ENCODE measurements around the gene SAMD10.
"Not testable (repeated sequence)": the region's sequence is repeated elsewhere in the genome, so short reads cannot be mapped to it uniquely, and the experiment has no call there.

The SAMD10 gene

DNA sequence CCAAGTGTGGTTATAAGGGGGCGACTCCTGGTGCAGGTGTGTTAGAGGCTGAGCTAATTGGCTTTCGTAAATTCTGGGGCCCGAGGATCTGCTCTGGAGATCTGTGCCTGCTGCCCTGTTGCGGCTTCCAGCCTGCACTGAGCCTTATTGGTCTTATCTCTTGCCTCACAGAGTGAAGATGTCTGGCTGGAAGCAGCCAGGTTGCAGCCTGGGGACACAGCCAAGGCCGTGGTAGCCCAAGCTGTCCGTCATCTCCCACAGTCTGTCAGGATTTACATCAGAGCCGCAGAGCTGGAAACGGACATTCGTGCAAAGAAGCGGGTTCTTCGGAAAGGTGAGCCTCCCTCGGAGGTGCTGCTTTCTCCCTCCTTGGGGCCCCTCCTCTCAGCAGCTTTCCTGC, 21.5 kb upstream of the SAMD10 start:
- no peak for DNase-seq

DNA sequence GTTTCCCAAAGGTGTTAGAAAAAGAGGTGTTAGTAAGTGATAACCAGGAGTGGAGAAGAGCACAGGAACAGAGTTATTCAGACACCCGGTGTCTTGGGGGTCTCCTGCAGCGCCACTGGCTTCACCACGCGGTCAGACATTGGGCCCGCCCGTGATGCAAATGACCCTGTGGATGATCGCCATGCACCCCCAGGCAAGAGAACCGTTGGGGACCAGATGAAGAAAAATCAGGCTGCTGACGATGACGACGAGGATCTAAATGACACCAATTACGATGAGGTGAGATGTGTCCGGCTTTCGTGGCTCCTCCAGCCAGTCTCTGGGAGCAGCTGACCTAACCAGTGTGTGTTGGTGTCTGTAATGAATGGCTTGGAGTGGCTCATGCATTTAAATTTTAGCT, 3.5 kb upstream of the SAMD10 start:
- no peak for DNase-seq

DNA sequence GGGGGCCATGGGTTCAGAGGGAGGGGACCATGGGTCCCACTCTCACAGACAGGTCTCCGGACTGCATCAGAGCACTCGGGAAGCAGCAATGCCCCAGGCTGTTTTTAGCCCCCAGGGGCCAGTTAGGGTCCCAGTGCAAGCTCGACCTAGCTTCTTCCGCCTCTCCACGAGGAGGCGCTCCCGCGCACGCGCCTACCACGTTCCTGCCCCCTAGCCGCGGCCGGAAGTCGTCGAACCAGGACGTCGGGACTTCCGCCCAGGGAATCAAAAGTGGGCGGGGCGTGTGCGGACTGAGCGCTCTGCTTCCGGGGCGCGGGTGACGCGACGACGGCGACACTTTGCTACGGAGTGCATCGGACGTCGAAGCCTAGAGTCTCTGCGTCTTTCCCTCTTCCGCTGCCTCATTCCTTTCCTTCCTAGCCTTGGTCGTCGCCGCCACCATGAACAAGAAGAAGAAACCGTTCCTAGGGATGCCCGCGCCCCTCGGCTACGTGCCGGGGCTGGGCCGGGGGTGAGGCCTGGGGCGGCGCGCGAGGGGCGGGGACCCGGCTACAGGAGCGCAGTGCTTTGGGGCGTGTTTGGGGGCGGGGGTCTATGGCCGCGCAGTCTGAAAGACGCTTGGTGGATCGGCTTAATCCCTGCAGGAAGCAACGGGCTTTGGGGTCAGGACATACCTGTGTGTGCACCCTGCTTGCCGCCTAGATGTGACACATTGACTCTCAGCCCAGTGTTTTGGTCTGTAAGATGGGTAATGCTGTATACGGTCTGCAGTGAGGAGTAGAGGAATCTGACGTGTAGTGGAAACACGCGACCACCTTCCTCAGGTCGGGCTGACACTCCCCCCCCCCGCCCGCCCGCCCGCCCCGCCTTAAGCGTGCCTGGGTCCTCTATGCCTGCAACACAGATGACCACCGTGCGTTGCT, 1.6 kb upstream of the SAMD10 start, which contains the start of gene PRPF6:
PRPF6 (plus strand) TSS at position 327 of the 923 bp plus-strand sequence; CDS start at position 441, 114 bp downstream.
- DNase-seq = peak; percentile 98

DNA sequence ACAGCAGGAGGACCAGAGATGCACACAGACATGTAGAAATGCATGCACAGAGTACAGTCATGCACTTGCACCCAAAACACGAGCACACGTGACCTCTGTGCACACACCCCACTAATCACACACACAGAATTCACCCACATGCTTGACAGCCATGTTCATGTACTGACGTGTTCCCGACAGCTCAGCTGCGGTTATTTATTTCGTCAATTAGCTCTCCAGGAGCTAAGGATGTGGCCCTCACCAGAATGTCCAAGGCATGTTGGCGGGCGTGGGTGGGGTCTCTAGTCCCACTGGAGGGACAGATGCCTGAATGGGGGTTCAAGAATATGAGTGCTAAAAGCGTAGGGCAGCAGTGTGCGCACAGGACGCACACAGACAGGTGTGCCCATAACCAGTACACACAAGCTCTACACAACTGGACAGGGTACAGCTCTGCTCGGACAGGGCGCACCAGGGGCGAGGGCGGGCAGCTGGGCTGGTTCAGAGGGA, 919 bp upstream of the SAMD10 start:
- DNase-seq = peak; percentile 59

DNA sequence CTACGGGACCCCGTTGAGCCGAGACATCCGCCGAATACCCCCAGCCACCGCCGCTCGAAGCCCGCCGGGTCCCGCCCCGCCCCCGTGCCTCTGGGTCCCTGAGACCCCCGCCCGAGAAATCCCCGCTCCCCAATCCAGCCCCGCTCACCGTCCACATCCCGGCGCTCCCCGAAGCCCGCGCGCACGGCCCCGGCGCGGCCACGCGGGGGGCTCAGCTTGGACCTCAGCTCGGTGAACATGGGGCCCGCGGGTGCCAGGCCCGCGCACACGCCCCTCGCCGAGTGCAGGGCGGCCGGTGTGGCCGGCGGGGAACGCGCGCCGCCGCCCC, 249 bp downstream of the SAMD10 start:
- no peak for DNase-seq

- peak; percentile 88 for DNase-seq
Observed at GRCh38 chr20:63978319-63979228, 868 bp downstream of the SAMD10 start.

DNA sequence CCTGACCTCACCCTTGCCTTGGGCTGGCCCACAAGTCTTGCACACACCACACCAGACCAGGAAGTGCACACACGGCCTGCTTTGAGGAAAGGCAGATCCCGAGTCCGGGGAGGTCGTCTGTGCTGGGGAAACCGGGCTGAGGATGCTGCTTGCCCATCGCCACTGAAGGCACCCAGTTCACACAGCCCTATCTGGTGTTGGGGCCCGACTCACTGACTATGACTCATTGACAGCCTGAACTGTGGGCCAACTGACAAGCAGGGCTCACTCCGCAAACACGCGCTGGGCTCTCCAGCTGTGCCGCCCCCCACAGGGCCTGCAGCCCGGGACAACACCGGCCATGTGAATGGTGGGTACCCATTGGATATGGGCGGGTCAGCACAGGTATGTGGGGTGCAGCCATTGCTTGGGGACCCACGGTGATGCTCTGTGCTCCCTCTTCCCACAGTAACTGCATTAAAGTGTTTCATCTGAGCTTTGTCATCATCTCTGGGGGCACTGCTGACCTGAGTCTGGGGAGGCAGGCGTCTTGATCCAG, 1.6 kb downstream of the SAMD10 start:
- DNase-seq = peak; percentile 89

GRCh38 chr20:63976980-63977738, 2.3 kb downstream of the SAMD10 start:
- DNase-seq = no peak

DNA sequence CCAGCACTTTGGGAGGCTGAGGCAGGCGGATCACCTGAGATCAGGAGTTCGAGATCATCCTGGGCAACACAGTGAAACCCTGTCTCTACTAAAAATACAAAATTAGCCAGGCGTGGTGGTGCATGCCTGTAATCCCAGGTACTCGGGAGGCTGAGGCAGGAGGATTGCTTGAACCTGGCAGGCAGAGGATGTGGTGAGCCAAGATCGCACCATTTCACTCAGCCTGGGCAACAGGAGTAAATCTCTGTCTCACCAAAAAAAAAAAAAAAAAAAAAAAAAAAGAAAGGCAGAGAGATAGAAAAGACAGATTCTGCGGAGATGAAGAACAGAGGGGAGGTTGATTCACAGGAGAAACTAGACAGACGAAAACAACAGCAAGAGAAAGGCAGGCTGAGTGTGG, 2.9 kb downstream of the SAMD10 start:
- DNase-seq = peak; percentile 55

GRCh38 chr20:63974402-63975200, 4.8 kb downstream of the SAMD10 start:
- no peak for DNase-seq

GRCh38 chr20:63973636-63974401, 5.6 kb downstream of the SAMD10 start:
- peak; percentile 86 for DNase-seq

DNA sequence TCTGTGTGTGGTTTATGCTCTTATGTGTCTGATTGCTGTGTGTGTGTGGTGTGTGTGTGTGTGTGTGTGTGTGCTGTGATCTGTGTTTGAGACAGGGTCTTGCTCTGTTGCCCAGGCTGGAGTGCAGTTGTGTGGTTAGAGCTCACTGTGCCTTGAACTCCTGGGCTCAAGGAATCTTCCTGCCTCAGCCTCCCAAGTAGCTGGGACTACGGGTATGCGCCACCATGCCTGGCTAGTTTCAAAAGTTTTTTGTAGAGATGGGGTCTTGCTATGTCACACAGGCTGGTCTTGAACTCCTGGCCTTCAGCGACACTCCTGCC, 6.3 kb downstream of the SAMD10 start:
- no peak for DNase-seq

DNA sequence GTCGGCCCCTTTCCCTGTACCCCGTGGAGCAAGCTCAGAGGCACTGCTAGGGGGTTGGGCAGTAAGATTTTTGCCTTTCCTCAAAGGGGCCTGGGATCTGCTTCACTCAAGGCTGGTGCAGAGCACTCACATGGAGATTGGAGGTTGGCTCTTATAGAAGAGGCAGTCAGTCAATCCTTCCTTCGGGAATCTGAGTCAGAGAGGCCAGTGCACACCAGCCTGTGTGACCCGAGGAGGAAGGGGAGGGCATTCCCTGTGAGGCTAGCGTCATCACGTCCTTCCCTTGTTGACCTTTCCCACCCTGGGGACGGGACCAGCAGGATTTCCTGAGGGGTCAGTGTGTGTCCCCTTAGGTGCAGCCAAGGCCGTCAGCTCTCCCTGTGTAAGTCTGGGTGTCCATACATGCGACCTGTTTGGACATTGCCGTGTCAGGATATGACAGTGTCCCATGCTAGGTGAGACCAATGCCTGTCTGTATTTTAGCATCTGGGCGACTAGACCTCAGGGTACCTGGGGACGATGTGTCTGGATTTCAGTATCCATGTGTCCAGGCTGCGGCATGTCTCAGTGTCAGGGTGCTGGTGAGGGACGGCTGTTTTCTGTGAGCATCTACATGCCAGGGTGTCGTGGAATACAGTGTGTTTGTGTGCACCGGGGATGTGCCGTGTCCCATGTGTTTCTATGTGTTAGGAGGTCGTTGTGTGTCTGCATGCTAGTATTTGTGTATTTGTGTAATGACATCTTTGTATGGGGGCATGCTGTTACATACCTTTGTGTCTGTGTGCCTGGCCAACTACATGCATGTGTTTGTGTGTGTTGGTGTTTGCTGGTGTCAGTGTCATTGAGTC, 6.9 kb downstream of the SAMD10 start:
- no peak for DNase-seq

DNA sequence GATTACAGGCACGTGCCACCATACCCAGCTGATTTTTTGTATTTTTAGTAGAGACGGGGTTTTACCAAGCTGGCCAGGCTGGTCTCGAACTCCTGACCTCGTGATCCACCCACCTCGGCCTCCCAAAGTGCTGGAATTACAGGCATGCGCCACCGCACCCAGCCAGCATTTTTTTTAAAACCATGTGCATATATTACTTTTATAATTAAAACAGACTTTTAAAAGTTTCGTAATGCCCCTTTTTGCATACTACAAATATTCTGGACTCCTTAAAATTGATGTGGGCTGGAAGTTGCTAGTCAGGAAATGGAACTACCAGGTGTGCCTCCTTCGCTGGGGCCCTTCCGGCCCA, 7.5 kb downstream of the SAMD10 start:
- DNase-seq = not testable (repeated sequence)

- DNase-seq = no peak
Observed at GRCh38 chr20:63970714-63971431, 8.6 kb downstream of the SAMD10 start.

- DNase-seq = peak; percentile 84
Observed at GRCh38 chr20:63969838-63970713, 9.4 kb downstream of the SAMD10 start, which contains the start of gene ZNF512B. Gene ZNF512B, minus strand, starts transcription at chr20:63969930. Its CDS starts 1,980 bp downstream, at chr20:63967950.

- DNase-seq = peak; percentile 39
Observed at GRCh38 chr20:63968928-63969760, 10.3 kb downstream of the SAMD10 start.

All from activated CD4-positive, alpha-beta T cell treated with anti-CD3 and anti-CD28 coated beads, Interleukin-2, Interleukin-6, amounts not matched to agents 100 ng/mL and 50 ng/mL, durations not matched to agents 16 hours and 8 hours (primary cell).